Skin epidermis (tissue), 12 donors: ENCODE measurements around the gene PPP1R3F.
A peak's percentile ranks its signal among the peaks of the same experiment; 100 is the strongest.

Source experiments
- H3K27ac ChIP-seq, 21 experiments: fragments of 200-600 bp; sonication (generic) in 11 of 21; one replicate each; pipeline ENCODE4 v1.5.0; 2020; ENCODE audit warnings: mild to moderate bottlenecking in 3 of 21, inconsistent platforms in 2 of 21, moderate library complexity in 2 of 21
- H3K4me3 ChIP-seq, 7 experiments: fragments of 200-600 bp; sonication (generic) in 2 of 7; one replicate each; pipeline ENCODE4 v1.5.0; 2020; ENCODE audit warnings: inconsistent platforms in 2 of 7, mild to moderate bottlenecking in 2 of 7, moderate library complexity in 1 of 7

The PPP1R3F gene

DNA sequence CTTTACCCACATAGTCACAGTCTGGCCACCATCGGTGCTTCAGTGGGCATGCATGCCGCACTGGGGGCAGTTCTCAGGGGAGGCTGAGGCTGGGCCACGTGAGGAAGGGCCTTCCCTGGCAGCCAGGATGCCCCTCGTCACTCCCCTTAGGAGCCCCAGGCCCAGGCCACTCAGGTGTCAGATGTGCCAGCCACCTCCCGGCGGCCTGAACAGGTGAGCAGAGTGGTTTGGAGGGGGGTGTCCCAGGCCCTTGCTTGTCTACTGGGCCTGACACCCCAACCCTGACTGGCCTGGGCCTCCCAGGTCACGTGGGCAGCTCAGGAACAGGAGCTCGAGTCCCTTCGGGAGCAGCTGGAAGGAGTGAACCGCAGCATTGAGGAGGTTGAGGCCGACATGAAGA is 22.2 kb upstream of the PPP1R3F start:
- no peak overlapping the region for H3K4me3 ChIP-seq

DNA sequence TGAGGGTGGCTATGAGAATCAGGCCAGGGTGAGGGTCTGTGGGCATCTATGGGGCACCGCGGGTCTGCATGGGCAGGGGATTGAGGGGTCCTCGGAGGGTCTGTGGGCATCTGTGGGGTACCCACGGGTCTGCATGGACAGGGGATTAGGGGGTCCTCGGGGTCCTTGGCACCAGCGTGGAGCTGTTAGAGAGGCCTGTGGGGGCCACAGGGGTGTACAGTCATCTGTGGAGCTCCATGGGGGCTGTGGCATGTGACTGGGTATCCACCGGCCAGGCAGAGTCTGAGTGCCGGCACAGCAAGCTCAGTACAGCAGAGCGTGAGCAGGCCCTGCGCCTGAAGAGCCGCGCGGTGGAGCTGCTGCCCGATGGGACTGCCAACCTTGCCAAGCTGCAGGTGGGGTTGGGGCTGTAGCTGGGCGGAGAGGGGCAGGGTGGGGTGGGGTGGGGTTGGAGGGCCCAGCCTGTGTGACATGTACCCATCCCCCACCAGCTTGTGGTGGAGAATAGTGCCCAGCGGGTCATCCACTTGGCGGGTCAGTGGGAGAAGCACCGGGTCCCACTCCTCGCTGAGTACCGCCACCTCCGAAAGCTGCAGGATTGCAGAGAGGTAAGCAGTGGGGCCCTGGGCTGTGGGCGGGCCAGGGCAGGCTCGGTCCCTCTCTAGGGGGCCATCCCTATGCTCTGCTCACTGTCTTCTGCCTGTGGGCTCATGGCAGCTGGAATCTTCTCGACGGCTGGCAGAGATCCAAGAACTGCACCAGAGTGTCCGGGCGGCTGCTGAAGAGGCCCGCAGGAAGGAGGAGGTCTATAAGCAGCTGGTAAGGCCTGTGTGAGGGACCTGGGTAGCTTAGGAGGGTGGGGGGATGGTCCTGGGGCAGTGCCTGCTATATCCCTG is 21.4 kb upstream of the PPP1R3F start:
- no peak overlapping the region for H3K27ac ChIP-seq
- no peak overlapping the region for H3K4me3 ChIP-seq

More for the DNA sequence above, 22.2 kb upstream of the PPP1R3F start:
- no peak overlapping the region for H3K27ac ChIP-seq

- Histone ChIP-seq H3K27ac (no peak overlapping the region), H3K4me3 (no peak overlapping the region)
Measured at GRCh38 chrX:49249071-49249470, 20.5 kb upstream of the PPP1R3F start.

- H3K4me3 ChIP-seq: no peak overlapping the region
- H3K27ac ChIP-seq: no peak overlapping the region
Measured at GRCh38 chrX:49249616-49250015, 20.0 kb upstream of the PPP1R3F start.

DNA sequence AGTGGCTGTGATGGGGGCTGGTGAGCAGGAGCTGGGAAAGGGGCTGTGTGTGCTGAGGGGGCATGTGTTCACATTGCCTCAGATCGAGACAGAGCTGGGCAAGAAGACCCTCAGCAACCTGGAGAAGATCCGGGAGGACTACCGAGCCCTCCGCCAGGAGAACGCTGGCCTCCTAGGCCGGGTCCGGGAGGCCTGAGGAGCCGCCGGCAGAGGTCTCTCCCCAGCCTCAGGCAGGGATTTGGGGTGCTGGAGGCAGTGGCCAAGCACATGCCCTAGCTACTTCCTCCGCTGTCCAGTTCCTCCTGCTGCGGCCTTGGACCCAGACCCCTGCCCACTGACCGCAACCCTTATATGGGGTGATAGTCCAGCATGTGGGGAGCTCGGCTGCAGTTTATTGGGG is 19.5 kb upstream of the PPP1R3F start:
- Histone ChIP-seq H3K27ac (no peak overlapping the region), H3K4me3 (no peak overlapping the region)

DNA sequence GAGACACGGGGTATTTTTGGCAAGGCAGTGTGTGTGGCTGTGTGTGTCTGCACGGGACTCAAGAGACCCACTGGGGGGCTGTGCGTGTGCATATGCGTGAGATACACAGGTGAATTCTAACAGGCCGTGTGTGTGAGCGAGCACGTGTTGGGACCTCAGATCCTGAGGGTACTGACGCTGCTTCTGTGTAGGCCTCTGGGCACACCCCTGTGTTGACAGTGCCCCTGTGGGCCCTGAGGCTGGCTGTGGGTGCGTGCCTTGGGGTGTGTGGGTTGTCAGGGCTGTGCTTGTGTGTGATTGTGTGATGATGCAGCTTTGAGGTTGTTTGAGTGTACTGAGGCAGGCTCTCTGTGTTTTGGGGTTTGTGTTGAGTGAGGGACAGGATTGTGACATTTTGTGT is 19.0 kb upstream of the PPP1R3F start:
- Histone ChIP-seq H3K27ac (no peak overlapping the region), H3K4me3 (no peak overlapping the region)

- Histone ChIP-seq H3K4me3 (no peak overlapping the region), H3K27ac (no peak overlapping the region)
Measured at GRCh38 chrX:49251325-49251724, 18.3 kb upstream of the PPP1R3F start.

- no peak overlapping the region for H3K27ac ChIP-seq
- no peak overlapping the region for H3K4me3 ChIP-seq
Measured at GRCh38 chrX:49254639-49255038, 15.0 kb upstream of the PPP1R3F start.

GRCh38 chrX:49256268-49256995 is 13.2 kb upstream of the PPP1R3F start:
- H3K4me3 ChIP-seq: no peak overlapping the region
- H3K27ac ChIP-seq: no peak overlapping the region

GRCh38 chrX:49257074-49257790 is 12.4 kb upstream of the PPP1R3F start:
- H3K27ac ChIP-seq: peak overlapping the region in 3 of 21 experiments; percentile 10 to 54 (median 19)

GRCh38 chrX:49257846-49258748 is 11.5 kb upstream of the PPP1R3F start:
- Histone ChIP-seq H3K27ac (peak overlapping the region in 5 of 21 experiments; percentile 10 to 54 (median 21)), H3K4me3 (no peak overlapping the region)

More at GRCh38 chrX:49257074-49257790, 12.4 kb upstream of the PPP1R3F start:
- H3K4me3 ChIP-seq: no peak overlapping the region

DNA sequence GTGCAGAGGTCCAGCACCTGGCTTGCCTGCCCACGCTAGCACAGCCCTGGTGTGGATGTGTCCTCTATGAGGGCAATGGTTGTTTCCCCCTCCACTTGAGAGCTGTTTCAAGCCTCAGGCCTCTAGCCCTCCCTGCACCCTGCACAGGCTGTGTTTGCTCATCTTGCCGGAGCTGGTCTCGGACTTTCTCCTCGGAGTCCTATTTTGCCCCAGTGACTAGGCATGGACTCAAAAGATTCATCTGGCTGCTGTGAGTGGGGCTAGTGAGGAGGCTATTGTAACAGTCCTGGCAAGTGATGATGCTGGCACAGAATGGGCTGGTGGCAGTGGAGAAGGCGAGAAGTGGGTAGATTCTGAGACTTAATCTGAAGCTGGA is 10.9 kb upstream of the PPP1R3F start:
- no peak overlapping the region for H3K4me3 ChIP-seq
- H3K27ac ChIP-seq: peak overlapping the region in 4 of 21 experiments; percentile 6 to 42 (median 21)

GRCh38 chrX:49260221-49260985 is 9.2 kb upstream of the PPP1R3F start:
- no peak overlapping the region for H3K4me3 ChIP-seq
- H3K27ac ChIP-seq: peak overlapping the region in 2 of 21 experiments; percentile 12 to 29

- Histone ChIP-seq H3K27ac (peak overlapping the region in 1 of 21 experiments; percentile 36), H3K4me3 (no peak overlapping the region)
Measured at GRCh38 chrX:49262603-49263002, 7.0 kb upstream of the PPP1R3F start.

DNA sequence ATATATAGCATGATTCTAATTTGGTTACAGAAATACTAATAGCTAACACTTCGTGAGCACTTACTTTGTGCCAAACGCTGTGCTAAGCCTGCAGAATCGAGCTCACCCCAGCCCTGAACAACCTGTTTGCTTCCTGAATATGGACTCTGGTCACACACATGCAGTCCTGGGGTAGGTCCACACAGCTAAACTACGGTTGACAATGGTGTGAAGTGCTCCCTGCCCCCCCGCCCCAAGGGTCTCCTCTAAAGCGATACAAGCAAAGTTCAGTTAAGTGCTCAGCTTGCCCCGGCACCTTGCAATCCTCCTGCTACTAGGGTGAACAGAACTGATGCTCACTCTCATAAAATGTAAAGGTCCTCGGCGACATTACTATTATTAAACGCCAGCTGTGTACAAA is 6.0 kb upstream of the PPP1R3F start:
- Histone ChIP-seq H3K4me3 (no peak overlapping the region), H3K27ac (peak overlapping the region in 3 of 21 experiments; percentile 30 to 64 (median 51))

DNA sequence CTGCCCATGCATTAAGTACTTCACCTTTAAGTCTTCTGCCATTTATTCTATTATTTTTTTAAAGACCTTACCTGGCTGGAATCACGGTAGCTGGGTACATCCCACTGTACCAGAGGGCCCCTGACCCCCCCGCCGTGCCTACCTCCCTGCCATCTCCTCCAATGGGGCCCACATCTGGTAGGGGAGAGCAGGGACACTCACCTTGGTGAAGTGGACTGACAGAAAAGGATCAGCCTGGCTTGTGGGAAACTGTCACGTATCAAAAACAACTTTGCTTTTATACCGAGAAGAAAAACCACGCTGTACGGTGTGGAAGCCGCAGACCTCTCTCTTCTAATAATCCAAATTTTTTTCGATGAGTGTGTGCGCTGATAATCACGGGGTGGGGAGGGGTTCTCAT is 5.1 kb upstream of the PPP1R3F start, which contains the start of gene FOXP3:
Gene FOXP3, minus strand, starts transcription at position 251 of the 400 bp plus-strand sequence. CDS start 6,205 bp downstream, outside the sequence.
- Histone ChIP-seq H3K4me3 (peak within 1 kb of the TSS in 1 of 7 experiments; percentile 2), H3K27ac (peak within 1 kb of the TSS in 3 of 21 experiments; percentile 37 to 64 (median 51))

DNA sequence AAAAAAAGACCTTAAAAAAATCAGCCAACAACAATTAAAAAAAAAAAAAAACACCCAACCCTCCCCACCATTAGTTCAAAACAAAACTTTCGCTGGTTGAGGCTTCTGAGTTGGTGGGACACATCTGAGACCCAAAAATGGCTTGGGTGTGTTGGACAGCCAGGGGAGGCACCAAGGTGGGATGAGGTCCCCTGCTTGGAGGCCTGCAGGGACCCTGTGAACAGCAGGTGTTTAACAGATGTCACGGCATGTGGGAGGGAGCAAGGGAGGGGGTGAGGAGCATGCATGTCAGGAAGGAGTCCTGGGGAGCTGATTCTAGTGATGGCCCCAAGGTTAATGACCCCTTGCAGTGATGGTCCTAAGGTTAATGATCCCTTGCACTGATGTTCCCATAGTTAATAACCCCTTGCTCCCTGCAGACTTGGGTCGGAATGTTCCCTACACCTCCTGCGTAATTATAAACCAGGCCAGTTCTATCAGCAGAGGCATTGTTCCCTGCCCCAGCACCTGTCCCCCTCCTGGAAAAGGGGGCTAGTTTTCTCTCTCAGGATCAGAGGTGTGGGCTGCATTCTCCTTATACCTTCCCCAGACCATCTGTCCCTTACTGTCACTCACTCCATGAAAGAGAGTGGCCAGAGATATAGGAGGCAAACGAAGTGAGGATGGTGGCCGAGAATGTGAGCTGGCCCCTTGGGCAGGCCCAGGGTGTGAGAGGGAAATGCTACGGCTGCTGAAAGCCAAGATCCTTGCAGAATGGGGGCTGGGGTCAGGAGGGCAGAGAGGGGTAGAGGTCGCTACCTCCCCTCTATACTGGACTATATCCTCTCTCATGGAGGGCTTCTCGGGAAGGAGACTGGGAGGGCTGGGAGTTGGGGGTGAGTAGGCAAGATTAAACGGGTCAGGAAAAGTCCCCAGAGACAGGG is 2.8 kb upstream of the PPP1R3F start:
- no peak overlapping the region for H3K27ac ChIP-seq

More for the DNA sequence above, 2.8 kb upstream of the PPP1R3F start:
- no peak overlapping the region for H3K4me3 ChIP-seq
